Measurements from ENCODE around the gene PLOD3.

DNA sequence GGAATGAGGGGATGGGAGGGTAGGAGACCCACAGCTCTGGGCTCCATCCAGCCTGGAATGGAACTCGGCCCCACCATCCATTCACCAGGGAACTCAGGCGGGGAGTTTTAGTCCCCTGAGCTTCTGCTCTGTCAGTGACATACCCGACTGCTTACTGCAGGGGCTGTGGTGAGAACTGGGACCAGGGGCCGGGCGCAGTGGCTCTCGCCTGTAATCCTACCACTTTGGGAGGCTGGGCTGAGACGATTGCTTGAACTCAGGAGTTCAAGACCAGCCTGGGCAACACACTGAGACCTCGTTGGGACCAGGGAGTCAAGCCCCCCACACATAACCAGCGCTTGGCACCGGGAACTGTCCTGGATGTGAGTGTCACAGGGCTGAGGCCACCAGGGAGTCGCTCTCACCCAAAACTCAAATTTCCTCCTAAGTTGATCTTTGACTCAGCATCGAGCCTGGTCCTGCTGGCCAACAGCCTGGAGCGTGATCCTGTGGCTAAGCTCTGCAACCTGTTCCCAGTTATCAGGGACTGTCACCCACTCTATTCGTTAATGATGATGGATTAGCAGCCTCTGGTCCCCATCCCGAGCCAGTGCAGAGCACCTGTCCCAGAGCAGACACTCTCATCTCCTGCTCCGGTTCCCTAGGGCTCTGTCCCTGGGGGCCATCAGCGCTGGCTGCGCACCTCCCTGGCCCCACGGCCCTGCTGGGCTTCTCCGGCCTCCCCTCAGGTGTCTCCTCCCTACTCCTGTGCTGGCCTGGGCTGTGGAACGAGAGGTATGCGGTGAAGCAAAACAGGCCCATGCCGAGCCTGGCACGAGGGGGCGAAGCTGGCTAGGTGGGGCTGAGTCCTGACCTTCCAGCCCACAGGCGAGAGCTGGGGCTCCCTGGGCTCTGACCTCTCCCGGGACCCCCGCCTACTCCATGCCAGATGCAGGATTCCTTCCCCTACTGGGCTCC is 21.1 kb upstream of the PLOD3 start:
- TF ChIP-seq, protein P1, sequence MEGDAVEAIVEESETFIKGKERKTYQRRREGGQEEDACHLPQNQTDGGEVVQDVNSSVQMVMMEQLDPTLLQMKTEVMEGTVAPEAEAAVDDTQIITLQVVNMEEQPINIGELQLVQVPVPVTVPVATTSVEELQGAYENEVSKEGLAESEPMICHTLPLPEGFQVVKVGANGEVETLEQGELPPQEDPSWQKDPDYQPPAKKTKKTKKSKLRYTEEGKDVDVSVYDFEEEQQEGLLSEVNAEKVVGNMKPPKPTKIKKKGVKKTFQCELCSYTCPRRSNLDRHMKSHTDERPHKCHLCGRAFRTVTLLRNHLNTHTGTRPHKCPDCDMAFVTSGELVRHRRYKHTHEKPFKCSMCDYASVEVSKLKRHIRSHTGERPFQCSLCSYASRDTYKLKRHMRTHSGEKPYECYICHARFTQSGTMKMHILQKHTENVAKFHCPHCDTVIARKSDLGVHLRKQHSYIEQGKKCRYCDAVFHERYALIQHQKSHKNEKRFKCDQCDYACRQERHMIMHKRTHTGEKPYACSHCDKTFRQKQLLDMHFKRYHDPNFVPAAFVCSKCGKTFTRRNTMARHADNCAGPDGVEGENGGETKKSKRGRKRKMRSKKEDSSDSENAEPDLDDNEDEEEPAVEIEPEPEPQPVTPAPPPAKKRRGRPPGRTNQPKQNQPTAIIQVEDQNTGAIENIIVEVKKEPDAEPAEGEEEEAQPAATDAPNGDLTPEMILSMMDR (IDR thresholded peaks at IDR 0.05), result no peak
- TF ChIP-seq POLR2A (IDR thresholded peaks at IDR 0.05), result no peak
- no peak for TF ChIP-seq EP300 (IDR thresholded peaks at IDR 0.05)
